GM19455 (cell line): Measurements from ENCODE around the gene KRT17.
"Not testable (repeated sequence)": the region's sequence is repeated elsewhere in the genome, so short reads cannot be mapped to it uniquely, and the experiment has no call there.

Experiments
- ATAC-seq: cut with Tn5 transposase; IDR thresholded peaks from one replicate; pipeline ENCODE4 v1.9.1; 2021; ENCODE audit not compliant: unreplicated experiment

Gene KRT17

DNA sequence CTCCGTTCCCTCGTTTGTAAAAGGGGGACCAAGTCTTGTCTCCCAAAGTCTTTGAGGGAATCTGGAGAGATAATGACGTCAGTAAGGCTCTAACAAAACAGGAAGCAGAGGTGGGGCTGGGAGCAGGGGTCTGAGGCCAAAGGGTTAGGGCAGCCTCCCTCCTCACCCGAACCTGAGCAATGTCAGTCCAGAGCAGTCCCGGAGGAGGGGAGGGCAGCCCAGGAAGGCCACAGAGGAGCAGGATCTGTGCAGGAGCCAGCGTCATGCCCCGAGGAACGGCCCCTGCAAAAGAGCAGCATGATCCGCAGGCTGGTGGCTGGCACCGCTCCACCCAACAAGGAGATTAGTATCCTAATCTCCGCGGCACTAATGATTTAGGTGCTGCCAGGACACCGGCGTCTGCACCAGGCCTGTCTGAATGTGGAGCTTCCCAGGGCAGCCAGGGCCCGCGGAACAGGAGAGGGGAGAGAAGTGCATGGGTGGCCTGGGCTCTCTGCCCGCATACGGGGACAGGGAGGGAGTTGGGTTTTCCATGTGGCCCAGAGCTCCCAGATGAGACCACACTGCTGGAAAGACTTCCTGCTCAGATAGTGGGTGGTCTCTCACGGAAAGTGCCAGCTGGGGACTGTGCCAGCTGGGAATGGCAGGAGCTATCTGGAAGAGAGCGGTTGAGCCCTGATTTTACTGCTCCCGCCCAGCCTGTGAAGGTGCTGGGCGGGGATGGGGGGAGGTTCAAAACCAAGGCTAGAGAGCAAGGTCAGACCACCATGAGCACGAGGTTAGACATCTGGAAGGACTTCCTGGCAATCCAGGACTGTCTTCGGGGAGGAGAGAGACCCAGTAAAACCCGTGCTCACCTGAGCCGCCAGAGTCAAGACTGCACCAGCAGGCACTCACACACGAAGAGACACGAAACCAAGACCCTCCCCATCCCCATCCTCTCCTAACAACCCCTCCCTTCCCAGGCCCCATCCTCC is 11.0 kb upstream of the KRT17 start:
- no peak for ATAC-seq

DNA sequence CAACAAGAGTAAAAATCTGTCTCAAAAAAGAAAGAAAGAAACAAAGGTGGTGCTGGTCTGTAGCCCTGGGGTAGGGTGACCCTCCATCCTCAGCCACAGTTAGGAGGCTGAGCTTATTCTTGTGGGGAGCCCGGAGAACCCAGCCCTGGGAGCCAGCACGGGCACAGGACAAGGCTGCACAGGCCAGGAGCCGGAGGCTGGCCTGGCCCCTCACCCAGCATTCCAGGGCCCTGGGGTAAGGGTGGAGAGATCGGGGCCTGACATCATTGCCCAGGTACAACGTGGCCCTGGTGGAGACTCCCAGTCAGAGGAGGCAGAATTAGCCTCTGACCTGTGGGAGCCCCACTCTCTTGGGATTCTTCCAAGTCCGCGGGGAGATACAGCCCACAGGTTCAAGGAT is 10.3 kb upstream of the KRT17 start:
- no peak for ATAC-seq

DNA sequence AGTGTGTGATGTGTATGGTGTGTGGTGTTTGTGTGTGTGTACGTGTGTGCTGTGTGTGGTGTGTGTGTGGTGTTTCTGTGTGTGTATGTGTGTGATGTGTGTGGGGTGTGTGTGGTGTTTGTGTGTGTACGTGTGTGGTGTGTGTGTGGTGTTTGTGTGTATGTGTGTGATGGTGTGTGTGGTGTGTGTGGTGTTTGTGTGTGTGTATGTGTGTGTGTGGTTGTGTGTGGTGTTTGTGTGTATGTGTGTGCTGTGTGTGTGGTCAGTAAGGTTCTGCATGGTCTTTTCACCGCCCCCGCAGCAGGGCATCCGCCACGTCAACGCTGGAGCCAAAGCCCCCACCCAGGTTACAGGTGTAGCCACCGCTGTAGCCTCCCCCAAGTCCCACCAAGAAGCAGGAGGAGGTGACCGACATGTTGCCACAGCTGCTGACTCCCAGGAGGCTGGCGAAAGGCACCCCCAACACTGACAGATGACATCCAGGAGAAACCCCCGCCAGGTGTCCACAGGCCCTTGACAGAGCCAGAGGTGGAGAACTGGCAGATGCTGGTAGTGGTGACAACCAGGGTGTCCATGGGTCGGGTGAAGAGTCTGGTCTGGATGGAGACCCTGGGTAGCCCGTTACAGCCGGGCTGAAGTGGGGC is 9.3 kb upstream of the KRT17 start:
- no peak for ATAC-seq

DNA sequence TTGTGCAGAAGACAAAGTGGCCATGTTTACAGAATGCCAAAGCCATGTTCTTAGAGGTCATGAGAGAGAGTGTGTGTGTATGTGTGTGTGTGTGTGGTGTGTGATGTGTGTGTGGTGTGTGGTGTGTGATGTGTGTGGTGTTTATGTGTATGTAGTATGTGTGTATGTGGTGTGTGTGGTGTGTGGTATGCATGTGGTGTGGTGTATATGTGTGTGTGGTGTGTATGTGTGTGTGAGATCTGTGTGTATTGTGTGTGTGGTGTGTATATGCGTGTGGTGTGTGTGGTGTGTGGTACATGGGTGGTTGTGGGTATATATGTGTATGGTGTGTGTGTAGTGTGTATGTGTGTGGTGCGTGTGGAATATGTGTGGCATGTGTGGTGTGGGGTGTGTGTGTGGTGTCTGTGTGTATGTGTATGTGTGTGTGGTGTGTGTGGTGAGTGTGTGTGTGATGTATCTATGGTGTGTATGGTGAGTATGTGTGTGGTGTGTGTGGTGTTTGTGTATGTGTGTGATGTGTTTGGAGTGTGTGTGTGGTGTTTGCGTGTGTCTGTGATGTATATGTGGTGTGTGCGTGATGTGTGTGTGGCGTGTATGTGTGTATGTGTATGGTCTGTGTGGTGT is 8.2 kb upstream of the KRT17 start:
- ATAC-seq: no peak

DNA sequence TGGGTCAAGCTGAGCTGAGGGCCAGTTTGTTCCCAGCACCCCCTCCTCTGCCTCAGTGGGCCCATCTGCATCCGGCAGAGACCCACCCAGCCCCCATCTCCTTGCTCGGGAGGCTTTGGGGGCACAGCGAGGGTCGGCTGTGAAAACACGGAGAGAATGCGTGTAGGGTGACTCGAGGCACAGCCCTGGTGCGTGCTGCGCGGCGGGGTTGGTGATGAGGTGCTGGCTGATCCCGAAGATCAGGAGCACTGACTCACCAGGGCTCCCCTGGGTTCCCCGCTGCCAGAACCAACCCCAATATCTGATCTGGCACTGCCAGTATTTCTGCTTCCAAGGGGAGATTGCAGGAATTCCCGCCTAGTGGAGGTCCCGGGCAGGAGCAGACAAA is 7.5 kb upstream of the KRT17 start:
- ATAC-seq: no peak

DNA sequence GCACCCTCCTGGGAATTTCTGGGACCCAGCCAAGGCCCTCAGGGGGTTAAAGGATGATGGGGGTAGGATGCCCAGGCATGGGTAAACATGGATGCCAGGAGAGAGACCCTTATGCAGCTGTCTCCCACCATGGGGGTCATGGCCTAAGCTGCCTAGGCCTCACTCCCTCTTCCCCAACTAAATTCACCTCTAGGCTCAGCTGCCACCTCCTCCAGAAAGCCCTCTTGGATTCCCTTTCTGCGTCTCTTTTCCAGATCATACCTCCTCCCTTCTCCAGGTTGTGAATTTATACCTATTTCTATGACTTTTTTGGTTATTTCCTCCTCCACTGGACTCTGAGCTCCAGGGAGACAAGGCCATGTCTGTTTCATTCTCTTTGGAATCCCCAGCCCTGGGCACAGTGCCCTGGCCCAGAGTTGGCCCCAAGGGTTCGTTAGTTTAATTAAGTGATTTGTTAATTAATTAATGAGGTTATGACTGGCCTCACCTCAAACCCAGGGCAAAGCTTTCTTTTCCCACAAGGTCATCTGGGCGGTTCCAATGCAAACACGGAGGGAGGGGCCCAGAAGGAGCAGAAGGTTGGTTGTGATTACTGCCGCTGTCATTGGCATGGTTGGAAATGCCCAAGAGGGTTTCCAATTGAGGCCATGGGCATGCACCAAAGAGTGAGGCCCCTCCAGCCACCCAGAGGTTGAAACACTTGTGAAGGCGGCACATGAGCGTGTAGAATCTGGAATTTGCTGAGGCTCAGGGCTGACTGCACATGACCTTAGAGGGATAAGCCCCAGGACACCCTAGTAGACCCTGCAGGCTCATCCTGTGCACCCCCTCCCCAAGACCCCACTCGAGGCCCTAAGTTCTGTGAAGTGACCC is 6.9 kb upstream of the KRT17 start:
- ATAC-seq: no peak

DNA sequence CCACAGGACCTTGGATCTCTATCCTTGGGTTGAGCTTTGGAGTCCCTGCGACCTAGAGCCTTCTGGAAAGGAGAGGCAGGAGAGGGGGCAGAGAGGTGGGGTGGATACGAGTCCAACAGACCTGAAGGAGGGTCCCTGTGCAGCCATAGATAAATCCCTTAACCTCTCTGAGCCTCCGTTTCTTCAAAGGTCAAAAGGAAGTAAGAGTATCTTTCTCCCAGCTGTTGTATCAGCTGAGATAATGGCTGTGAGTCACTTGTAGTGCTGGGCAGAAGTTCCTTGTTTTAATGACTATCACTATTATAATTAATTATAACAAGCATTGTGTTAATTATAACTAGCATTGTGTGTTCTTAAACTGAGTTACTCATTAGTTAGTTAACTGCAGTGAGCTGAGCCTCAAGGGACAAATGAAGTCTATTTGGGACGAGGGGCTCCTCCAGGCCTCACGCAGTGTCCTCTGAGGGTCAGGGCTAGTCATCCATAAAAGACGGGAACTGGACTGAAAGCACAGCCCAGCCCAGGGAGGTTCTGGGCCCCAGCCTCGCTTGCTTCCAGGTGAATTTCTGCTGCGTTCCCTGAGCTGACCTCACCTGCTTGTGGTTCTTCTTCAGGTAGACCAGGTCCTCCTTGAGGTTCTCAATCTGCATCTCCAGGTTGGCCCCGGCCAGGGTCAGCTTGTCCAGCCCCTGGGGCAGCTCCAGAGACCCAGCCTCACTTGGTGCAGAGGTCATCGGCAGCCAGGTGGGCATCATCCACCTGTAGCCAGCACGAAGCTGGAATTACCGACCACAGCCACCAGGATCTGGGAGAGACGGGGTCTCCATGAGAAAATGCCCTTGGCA is 5.7 kb upstream of the KRT17 start:
- ATAC-seq: no peak

DNA sequence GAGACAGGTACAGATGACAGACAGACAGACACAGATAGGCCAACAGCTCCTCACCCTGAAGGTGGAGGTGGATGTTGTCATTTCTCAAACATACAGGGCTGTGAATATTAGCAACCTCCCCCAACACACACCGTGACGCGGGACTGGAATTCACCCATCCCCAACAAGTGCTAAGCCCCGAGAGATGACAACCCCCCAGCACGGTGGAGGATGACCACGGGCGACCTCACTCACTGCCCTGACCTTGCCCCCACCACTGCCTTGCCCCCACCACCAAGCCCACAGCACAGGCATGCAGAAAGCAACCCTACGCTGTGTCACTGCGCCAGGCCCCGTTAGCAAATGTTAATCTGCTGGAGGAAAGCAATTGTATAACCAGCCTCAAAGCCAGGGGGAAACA is 4.9 kb upstream of the KRT17 start:
- no peak for ATAC-seq

DNA sequence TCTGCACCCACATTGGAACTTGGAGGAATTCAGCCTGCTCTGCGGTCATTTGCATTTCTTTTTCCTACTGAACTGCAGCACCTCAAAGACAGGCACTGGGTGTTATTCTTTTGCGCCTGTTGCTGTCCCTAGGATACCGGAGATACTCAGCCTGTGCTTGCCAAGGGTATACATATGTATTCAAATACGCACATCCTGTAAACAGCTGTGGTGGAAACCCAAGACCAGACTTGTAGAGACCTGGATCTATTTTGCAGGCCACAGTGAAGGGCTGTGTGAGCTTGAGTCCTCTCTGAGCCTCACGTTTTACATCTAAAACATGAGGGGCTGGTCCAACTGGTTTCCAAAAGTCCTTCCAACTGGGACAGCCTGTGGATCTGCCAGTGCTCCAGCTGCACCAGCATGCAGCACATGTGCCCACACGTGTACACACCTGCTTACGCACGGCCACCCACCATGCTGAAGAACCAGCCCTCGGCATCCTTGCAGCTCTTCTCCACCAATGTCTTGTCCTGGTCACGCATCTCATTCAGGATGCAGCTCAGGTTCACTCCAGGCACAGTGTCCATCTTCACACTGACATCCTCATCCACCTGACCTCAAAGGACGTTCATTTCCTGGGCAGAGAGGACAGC is 4.4 kb upstream of the KRT17 start:
- ATAC-seq: not testable (repeated sequence)

DNA sequence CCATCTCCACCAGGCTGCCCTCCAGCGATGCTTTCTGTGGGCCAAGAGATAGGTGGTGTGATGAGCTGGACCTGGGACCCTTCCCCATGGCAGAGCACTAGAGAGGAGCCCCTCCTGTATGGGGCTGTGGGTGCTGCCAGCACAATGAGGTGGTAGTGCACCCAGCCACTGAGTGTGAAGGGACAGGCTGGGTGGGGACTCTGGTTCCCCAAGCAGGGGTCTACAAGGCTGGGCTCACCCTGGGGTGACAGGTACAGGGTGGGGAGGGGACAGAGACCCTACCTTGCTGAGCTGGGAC is 3.6 kb upstream of the KRT17 start:
- not testable (repeated sequence) for ATAC-seq

DNA sequence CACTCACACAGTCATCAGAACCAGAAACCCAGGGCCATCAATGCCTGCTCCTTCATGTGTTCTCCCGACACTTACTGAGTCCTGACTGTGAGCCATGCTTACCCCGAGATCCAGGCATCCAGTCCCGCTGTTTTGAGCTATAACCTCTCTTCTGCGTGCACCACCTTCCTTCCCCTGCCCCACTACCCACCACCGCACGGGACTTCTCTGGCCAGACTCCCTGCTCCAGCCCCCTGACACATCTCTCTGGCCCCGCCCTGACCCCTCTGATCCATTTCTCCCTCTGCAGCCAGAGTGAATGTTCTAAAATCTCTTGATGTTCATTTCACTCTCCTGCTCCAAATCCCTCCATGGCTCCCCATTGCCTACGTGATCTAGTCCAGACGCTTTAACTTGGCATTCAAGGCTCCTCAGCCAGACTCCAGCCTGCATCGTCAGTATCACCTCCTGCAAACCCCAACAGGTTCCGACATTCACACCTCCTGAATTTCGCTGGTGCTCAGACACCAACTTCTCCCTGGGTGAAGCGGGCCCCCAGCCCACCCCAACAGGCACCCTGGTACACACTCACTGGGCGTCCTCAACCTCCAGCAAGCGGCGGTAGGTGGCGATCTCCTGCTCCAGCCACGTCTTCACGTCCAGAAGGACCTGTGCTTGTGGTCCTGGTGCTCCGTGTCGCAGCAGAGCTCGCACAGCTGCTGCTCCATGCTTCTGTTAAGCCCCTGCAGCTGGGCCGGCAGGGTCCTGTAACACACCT is 3.1 kb upstream of the KRT17 start:
- no peak for ATAC-seq

DNA sequence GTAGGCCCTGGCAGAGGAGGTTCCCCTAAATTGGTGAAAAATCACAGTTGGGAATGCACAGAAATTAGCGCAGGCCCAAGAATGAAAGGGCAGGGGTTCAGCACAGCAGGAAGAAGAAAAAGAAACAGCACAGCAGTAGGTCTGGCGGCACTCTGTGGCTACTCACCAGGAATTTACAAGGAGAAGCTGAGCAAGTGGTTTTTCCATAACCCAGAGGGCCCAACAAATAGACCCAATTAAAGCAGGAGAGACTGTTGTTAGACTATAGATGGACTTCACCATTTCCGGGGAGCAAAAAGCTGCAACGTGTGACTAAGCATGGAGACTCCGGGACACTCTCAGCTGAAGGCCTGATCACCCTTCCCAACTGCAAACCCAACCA is 2.5 kb upstream of the KRT17 start:
- not testable (repeated sequence) for ATAC-seq

DNA sequence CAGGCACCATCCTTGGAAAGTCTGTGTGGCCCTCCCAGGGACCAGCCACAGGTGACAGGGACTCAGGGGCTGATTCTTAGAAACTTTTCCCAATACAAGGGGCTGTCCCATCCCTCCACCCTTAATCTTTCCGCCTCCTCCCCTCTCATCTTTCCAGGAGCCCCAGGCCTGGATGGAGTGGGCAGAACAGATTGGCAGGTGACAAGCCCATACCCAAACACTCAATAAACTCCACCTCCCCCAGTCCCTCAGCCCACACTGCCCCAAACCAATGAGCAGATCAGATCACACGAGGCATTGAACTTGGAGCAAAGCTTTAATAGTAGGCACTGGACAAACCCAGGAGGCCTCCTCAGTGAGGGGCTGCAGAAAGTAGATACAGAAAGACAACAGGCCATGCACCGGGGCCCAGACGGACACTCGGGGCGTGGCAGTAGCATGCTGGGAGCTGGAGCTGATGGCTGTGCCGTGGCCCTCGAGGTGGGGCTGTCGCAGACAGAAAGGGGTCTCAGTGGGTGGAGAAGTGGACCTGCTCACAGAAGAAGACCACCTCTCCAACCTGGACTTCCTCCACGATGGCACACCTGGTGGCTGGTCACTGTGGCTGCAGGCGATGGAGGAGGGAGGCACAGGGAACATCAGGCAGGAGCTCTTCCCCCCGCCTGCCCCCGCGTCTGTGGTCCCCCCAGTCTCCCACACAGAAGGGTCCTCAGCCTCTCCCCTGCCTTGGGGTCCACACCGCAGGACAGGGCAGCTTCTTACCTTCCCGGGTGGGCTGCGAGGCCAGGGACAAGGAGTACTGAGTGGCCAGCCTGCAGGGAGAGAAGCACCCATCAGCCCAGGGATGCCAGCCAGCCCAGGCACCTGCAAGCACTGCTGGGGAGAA is 1.9 kb upstream of the KRT17 start:
- ATAC-seq: not testable (repeated sequence)

DNA sequence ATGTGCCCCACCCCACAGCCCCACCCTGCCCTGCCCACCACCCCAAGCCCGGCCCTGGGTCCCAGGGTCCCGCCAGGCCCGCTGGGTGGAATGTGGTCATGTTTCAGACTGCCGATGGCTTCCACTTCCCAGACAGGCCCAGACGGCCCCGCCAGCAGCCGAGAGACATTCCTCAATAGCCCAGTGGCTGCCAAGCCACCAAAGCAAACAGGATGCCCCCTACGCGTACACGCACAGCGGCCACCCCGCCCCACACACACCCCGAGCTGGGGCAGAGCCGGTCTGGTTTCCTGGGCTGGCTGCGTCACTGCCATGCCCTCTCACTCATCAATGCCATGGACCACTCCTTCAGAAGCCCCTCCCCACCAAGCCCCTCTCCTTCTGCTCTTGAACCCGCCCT is 1.2 kb upstream of the KRT17 start:
- no peak for ATAC-seq

DNA sequence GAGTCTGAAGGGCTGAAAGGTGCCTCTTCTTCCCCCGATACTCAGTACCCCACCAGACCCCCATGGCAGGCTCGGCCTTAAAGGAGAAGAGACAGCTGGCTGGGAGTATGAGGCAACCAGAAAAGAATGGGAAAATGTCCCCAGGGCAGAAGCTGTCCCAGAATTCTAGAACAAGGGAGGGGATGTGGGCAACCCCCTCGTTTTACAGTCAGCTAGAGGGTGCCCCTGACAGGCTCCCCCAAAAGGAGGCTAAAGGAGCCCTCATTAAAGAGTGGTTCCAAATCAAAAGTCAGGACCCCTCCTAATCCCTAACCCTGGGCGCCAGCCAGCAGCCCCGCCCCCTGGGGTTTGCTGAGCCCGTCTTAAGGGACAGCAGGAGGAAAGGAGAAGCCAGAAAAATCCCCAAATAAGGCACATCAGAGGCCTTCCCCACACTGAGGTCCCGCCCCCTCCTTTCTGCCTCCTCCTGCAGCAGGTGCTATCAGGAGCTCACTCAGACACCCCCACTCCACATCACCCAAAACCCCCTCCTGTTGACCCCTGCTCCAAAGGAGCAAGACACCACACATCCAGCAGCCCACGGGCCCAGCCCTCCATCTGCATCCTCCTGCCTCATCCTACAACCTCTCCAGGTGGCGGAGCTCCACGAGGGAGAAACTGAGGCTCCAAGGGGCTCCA is 1.1 kb downstream of the KRT17 start:
- not testable (repeated sequence) for ATAC-seq

DNA sequence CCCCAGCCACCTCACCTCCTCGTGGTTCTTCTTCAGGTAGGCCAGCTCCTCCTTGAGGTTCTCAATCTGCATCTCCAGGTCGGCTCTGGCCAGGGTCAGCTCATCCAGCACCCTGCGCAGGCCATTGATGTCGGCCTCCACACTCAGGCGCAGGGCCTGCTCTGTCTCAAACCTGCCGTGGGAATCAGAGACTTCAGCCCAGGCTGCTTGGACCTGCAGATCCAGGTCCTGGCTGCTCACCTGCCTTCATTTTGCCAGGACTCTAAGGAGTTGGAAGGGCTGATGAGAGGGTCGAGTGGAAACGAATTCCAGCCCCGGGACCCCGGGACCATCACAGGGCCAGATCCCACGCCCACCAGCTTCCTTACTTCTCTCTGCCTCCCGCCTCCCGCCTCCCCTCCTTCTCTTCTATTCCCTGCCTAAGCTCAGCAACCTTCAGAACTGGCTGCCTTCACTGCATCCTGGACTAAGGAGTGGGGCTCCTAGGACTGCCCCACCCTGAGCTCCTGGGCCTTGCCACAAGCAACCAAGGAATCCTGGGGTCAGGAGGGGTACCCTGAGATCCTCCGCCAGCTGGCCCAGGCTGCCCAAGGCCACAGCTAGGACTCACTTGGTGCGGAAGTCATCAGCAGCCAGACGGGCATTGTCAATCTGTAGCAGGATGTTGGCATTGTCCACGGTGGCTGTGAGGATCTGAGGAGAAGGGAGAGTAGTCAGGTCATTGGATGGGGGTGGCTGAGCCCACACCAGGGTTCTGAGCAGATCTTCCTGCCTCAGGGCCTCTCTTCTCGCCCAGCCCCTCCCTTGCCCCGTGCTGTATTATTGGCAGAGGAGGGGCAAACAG is 1.8 kb downstream of the KRT17 start:
- not testable (repeated sequence) for ATAC-seq

DNA sequence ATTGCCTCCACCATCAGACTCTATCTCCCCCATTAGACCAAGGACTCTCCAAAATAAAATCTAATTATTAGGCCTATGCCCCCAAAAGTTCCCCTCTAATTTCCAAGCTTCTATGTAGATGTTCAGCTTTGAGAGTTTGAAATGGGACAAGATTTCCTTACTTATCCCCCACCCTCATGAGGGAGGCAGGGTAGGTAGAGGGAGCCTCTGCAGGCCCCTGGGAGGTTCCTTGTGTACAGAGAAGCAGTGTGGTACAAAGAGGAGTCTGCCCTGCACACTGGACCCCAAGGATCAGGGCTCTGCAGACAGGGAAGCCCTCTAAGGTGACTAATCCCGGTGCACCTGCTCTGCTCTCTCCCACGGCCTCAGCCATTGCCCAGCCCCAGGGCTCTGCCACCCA is 2.5 kb downstream of the KRT17 start:
- no peak for ATAC-seq
